Loucy (cell line): ENCODE results near the gene POLR2J.
A peak's percentile ranks its signal among the peaks of the same experiment; 100 is the strongest.

ENCODE experiments used
- H2AFZ ChIP-seq: fragments of 200-600 bp; sonication (generic); 2 replicates; pipeline ENCODE4 v1.6.0; 2016; ENCODE audit warnings: antibody characterized with exemption, mild to moderate bottlenecking, low read length, moderate library complexity
- H3F3A ChIP-seq: fragments of 200-600 bp; 2 replicates; pipeline ENCODE4 v1.6.0; 2016; ENCODE audit warnings: antibody characterized with exemption, low read depth, mild to moderate bottlenecking
- H3K27me3 ChIP-seq: fragments of 200-600 bp; sonication (generic); 2 replicates; pipeline ENCODE4 v1.6.1; 2014; ENCODE audit warnings: low read length, mild to moderate bottlenecking; ENCODE audit not compliant: insufficient read depth, poor library complexity, severe bottlenecking
- H3K36me3 ChIP-seq: fragments of 200-600 bp; sonication (generic); 2 replicates; pipeline ENCODE4 v1.6.1; 2016; ENCODE audit warnings: low read length; ENCODE audit not compliant: insufficient read depth
- H3K4me1 ChIP-seq: fragments of 200-600 bp; sonication (generic); 2 replicates; pipeline ENCODE4 v1.5.1; 2014; ENCODE audit warnings: low read length, mild to moderate bottlenecking; ENCODE audit not compliant: insufficient read depth, poor library complexity, severe bottlenecking
- H3K4me2 ChIP-seq: fragments of 200-600 bp; sonication (generic); 2 replicates; pipeline ENCODE4 v1.6.0; 2014; ENCODE audit warnings: antibody characterized with exemption, low read length, low read depth, mild to moderate bottlenecking; ENCODE audit not compliant: poor library complexity, severe bottlenecking
- H3K4me3 ChIP-seq: fragments of 200-600 bp; sonication (generic); 2 replicates; pipeline ENCODE4 v1.5.1; 2014; ENCODE audit warnings: low read length, mild to moderate bottlenecking, mixed read lengths; ENCODE audit not compliant: poor library complexity, severe bottlenecking
- H3K79me2 ChIP-seq: fragments of 200-600 bp; sonication (generic); 2 replicates; pipeline ENCODE4 v1.6.1; 2014; ENCODE audit warnings: low read length; ENCODE audit not compliant: insufficient read depth
- H3K9ac ChIP-seq: fragments of 200-600 bp; sonication (generic); 2 replicates; pipeline ENCODE4 v1.6.0; 2014; ENCODE audit warnings: mild to moderate bottlenecking, low read depth, low read length, moderate library complexity; ENCODE audit not compliant: poor library complexity, severe bottlenecking
- H3K9me2 ChIP-seq: fragments of 200-600 bp; sonication (generic); replicated peaks from 2 replicates; pipeline ENCODE4 v1.6.1; 2016; ENCODE audit warnings: low read depth, low read length, mixed read lengths
- H3K9me3 ChIP-seq: fragments of 200-600 bp; sonication (generic); 2 replicates; pipeline ENCODE4 v1.6.1; 2014; ENCODE audit warnings: mild to moderate bottlenecking, antibody characterized with exemption, low read length, low read depth; ENCODE audit not compliant: insufficient read depth
- H4K20me1 ChIP-seq: fragments of 200-600 bp; sonication (generic); 2 replicates; pipeline ENCODE4 v1.6.0; 2014; ENCODE audit warnings: antibody characterized with exemption, low read length, mild to moderate bottlenecking; ENCODE audit not compliant: insufficient read depth, poor library complexity, severe bottlenecking
- CTCF ChIP-seq: fragments of 200-600 bp; sonication (generic); conservative IDR thresholded peaks from 2 replicates; pipeline ENCODE4 v1.5.1; 2014; ENCODE audit warnings: mild to moderate bottlenecking, antibody characterized with exemption, low read length
- EZH2phosphoT487 ChIP-seq: fragments of 200-600 bp; IDR thresholded peaks from 2 replicates; pipeline ENCODE4 v1.6.1; 2018; ENCODE audit warnings: antibody characterized with exemption, mild to moderate bottlenecking, moderate library complexity, borderline replicate concordance

The POLR2J gene

GRCh38 chr7:102468478-102469350 is 10.0 kb downstream of the POLR2J start:
- Histone ChIP-seq H4K20me1 (no peaks in the 10 kb centered on the region), H3K4me1 (peaks cover 14% of the 10 kb centered on the region), H3K27me3 (no peaks in the 10 kb centered on the region), H3K79me2 (peaks cover 18% of the 10 kb centered on the region), H2AFZ (no peak overlapping the region), H3K36me3 (peaks cover 9% of the 10 kb centered on the region; the same call in 1 of the 2 replicates), H3F3A (no peaks in the 10 kb centered on the region), H3K4me3 (no peak overlapping the region), H3K9me3 (no peaks in the 10 kb centered on the region), H3K9ac (no peak overlapping the region), H3K9me2 (no peaks in the 10 kb centered on the region), H3K4me2 (no peak overlapping the region)
- no peak for TF ChIP-seq CTCF
- TF ChIP-seq EZH2phosphoT487: no peak

GRCh38 chr7:102467581-102468477 is 10.9 kb downstream of the POLR2J start:
- TF ChIP-seq CTCF: no peak
- TF ChIP-seq EZH2phosphoT487: no peak
- H2AFZ ChIP-seq: no peak overlapping the region

DNA sequence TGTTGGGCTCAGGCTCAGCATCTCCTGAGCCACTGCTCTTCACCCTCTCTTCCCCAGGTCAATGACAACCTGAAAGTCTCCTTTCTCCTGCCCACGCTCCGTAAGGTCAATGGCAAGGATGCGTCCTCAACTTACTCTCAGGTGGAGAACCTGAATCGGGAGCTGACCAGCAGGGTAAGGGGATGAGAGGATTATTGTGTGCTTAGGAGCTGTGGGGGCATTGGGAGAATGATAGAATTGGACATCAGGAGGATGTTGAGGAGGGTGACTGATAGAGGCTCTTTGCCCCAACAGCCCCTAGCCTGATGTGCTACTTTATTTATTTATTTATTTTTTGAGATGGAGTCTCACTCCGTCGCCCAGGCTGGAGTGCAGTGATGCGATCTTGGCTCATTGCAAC is 12.6 kb downstream of the POLR2J start:
- TF ChIP-seq CTCF (no peak), EZH2phosphoT487 (no peak)
- Histone ChIP-seq H3F3A (no peaks in the 10 kb centered on the region), H3K36me3 (no peaks in the 10 kb centered on the region), H3K9ac (no peak overlapping the region), H2AFZ (no peak overlapping the region), H3K9me3 (no peaks in the 10 kb centered on the region), H3K9me2 (no peaks in the 10 kb centered on the region), H3K4me2 (peak overlapping the region; percentile 82), H3K4me3 (peak overlapping the region; percentile 90), H3K4me1 (peaks cover 20% of the 10 kb centered on the region), H3K27me3 (no peaks in the 10 kb centered on the region), H3K79me2 (peaks cover 36% of the 10 kb centered on the region), H4K20me1 (no peaks in the 10 kb centered on the region)

More at GRCh38 chr7:102467581-102468477, 10.9 kb downstream of the POLR2J start:
- H3K9me2 ChIP-seq: no peaks in the 10 kb centered on the region
- H3K4me3 ChIP-seq: no peak overlapping the region
- H3K4me1 ChIP-seq: peaks cover 16% of the 10 kb centered on the region
- H4K20me1 ChIP-seq: no peaks in the 10 kb centered on the region
- H3K27me3 ChIP-seq: no peaks in the 10 kb centered on the region
- no peaks in the 10 kb centered on the region for H3K9me3 ChIP-seq
- H3K4me2 ChIP-seq: no peak overlapping the region
- H3K36me3 ChIP-seq: peaks cover under 1% of the 10 kb centered on the region; the same call in 1 of the 2 replicates
- peaks cover 25% of the 10 kb centered on the region for H3K79me2 ChIP-seq
- H3F3A ChIP-seq: no peaks in the 10 kb centered on the region
- H3K9ac ChIP-seq: no peak overlapping the region
